ENCODE measurements around the gene CITED2. TPM values are rescaled to one million over a fixed set of nuclear protein-coding genes. Genes with fewer than 3 reads are reported as not detected.

The CITED2 gene
- total RNA-seq, 2 experiments from 2014 or later, result 121 to 127 TPM

GRCh38 chr6:139395891-139396301 lies 21.4 kb upstream of the CITED2 start:
- no peak overlapping the region for H3K4me3 Mint-ChIP-seq
- H3K27ac Mint-ChIP-seq, result no peak overlapping the region
- no peaks in the 10 kb centered on the region for H3K36me3 Mint-ChIP-seq (ENCODE audit: low read depth)
- no peaks in the 10 kb centered on the region for H3K9me3 Mint-ChIP-seq
- H3K4me1 Mint-ChIP-seq, result no peaks in the 10 kb centered on the region
- ChIA-PET POLR2A (interaction anchor here (1.0 kb wide), 1 partner anchor 322 kb away, joined by 4 read pairs; no protein-coding TSS in a partner anchor), CTCF (interaction anchor here (1.4 kb wide), 1 partner anchor 26 kb away, joined by 4 read pairs; no protein-coding TSS in a partner anchor)
- no peak for DNase-seq
- peaks cover 2% of the 10 kb centered on the region for H3K27me3 Mint-ChIP-seq

DNA sequence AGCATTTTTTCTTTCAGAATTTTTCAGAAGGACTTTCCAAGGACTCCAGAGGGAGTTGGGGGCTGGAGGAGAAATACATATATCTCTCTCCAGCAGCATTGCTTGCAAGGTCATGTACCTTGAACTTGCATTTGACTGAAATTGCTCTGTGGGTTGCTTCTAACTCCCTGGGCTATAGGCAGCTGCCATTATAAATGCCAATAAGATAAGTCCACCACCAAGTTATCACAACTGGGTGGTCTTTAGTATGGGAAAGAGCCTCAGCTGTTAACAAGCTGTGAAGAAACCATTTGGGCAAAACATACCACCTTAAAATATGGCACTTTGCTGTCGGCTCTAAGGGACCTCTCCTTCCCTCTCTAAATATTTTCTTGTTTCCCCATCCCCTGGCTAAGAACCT lies 20.9 kb upstream of the CITED2 start:
- POLR2A ChIA-PET, result interaction anchor here (1.2 kb wide), 1 partner anchor 21 kb away, joined by 5 read pairs; the partner anchor contains the start of gene CITED2
- Mint-ChIP-seq H3K27ac (no peak overlapping the region), H3K9me3 (no peaks in the 10 kb centered on the region), H3K36me3 (ENCODE audit: low read depth) (no peaks in the 10 kb centered on the region), H3K27me3 (peaks cover 2% of the 10 kb centered on the region), H3K4me3 (no peak overlapping the region), H3K4me1 (no peaks in the 10 kb centered on the region)
- CTCF ChIA-PET, result interaction anchor here (0.6 to 1.4 kb wide), 2 partner anchors 26 to 809 kb away, joined by 4 read pairs; no protein-coding TSS in a partner anchor
- no peak for DNase-seq

GRCh38 chr6:139394027-139394649 lies 19.7 kb upstream of the CITED2 start:
- ChIA-PET POLR2A (interaction anchor here (1.1 to 1.2 kb wide), 2 partner anchors 20 to 137 kb away, joined by 4 to 5 read pairs; partner anchors contain the start of gene CITED2), CTCF (interaction anchor here (1.4 kb wide), 1 partner anchor 20 kb away, joined by 3 read pairs; the partner anchor contains the start of gene CITED2)
- H3K27me3 Mint-ChIP-seq, result peaks cover under 1% of the 10 kb centered on the region
- H3K27ac Mint-ChIP-seq, result no peak overlapping the region
- H3K4me1 Mint-ChIP-seq, result no peaks in the 10 kb centered on the region
- no peaks in the 10 kb centered on the region for H3K9me3 Mint-ChIP-seq
- no peak for DNase-seq
- no peak overlapping the region for H3K4me3 Mint-ChIP-seq
- no peaks in the 10 kb centered on the region for H3K36me3 Mint-ChIP-seq (ENCODE audit: low read depth)

DNA sequence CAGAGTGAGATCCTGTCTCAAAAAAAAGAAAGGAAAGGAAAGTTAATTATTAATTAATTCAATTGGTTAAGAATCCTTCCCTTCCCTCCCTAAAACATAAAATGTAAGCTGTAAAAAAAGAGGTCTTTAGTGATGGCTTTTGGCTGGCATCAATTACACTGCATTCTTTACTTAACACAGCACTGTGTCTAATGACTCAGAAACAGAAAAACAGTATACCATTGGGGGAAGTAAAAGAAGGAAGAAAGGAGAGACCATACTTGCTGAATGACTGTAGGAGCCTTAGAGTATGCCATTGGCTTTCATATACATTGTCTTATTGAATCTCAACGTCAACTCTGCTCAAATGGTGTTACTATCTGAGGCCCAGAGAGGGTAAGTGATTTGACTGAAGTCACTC lies 18.3 kb upstream of the CITED2 start:
- POLR2A ChIA-PET, result interaction anchor here (1.1 kb wide), 1 partner anchor 139 kb away, joined by 4 read pairs; no protein-coding TSS in a partner anchor
- no peak for DNase-seq
- H3K9me3 Mint-ChIP-seq, result no peaks in the 10 kb centered on the region
- no peaks in the 10 kb centered on the region for H3K27me3 Mint-ChIP-seq
- H3K36me3 Mint-ChIP-seq (ENCODE audit: low read depth), result no peaks in the 10 kb centered on the region
- H3K4me1 Mint-ChIP-seq, result no peaks in the 10 kb centered on the region
- H3K27ac Mint-ChIP-seq, result no peak overlapping the region
- no peak overlapping the region for H3K4me3 Mint-ChIP-seq
- CTCF ChIA-PET, result interaction anchor here (1.4 kb wide), 1 partner anchor 19 kb away, joined by 3 read pairs; the partner anchor contains the start of gene CITED2

GRCh38 chr6:139391709-139392108 lies 17.3 kb upstream of the CITED2 start:
- ChIA-PET POLR2A (no interaction called here), CTCF (no interaction called here)
- no peak overlapping the region for H3K4me3 Mint-ChIP-seq
- DNase-seq, result no peak
- H3K27me3 Mint-ChIP-seq, result no peaks in the 10 kb centered on the region
- no peak overlapping the region for H3K27ac Mint-ChIP-seq
- H3K4me1 Mint-ChIP-seq, result no peaks in the 10 kb centered on the region
- H3K9me3 Mint-ChIP-seq, result no peaks in the 10 kb centered on the region
- H3K36me3 Mint-ChIP-seq (ENCODE audit: low read depth), result no peaks in the 10 kb centered on the region

DNA sequence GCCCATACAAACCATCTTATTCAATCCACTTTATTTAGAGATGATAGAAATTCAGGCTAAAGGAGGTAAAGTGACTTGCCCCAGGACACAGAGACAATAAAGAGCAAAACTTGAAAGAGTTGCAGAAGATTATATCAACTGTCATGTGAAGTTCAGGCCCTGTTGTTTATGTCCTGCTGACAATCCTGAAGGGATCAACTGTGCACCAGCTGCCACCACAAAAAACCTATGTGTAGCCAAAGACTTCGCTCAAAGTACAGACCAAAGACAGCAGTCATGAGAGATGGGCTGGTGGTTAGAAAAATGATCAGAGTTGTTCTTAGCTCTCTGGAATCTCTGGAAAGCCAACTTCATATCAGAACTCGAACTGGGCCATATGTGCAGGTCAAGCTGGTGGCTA lies 16.0 kb upstream of the CITED2 start:
- no peak for DNase-seq
- CTCF ChIA-PET, result no interaction called here
- no peaks in the 10 kb centered on the region for H3K9me3 Mint-ChIP-seq
- no peaks in the 10 kb centered on the region for H3K36me3 Mint-ChIP-seq (ENCODE audit: low read depth)
- H3K4me3 Mint-ChIP-seq, result no peak overlapping the region
- no peaks in the 10 kb centered on the region for H3K27me3 Mint-ChIP-seq
- no peaks in the 10 kb centered on the region for H3K4me1 Mint-ChIP-seq
- H3K27ac Mint-ChIP-seq, result no peak overlapping the region
- POLR2A ChIA-PET, result no interaction called here

DNA sequence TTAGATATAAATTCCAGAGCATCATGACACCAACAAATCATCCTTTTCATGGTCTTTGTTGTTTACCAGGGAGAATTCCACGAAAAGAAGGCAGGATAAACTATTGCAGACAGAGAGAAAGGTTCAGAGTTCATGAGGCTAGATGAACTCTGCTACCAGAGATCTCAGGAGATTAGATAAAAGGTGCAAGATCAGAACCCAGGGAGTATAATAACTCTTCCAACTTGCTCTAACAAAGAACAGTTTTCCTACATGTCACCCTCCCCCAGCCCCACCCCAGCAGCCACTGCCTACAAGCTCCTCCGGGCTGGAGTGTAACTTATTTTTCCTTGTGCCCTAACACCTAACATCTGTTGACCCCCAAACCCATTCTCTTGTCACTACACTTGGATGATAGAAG lies 13.9 kb upstream of the CITED2 start:
- H3K27ac Mint-ChIP-seq, result no peak overlapping the region
- H3K9me3 Mint-ChIP-seq, result no peaks in the 10 kb centered on the region
- H3K27me3 Mint-ChIP-seq, result no peaks in the 10 kb centered on the region
- no peak overlapping the region for H3K4me3 Mint-ChIP-seq
- H3K4me1 Mint-ChIP-seq, result no peaks in the 10 kb centered on the region
- H3K36me3 Mint-ChIP-seq (ENCODE audit: low read depth), result no peaks in the 10 kb centered on the region
- no peak for DNase-seq
- CTCF ChIA-PET, result no interaction called here
- POLR2A ChIA-PET, result interaction anchor here (2.1 kb wide), 1 partner anchor 13 kb away, joined by 6 read pairs; no protein-coding TSS in a partner anchor

DNA sequence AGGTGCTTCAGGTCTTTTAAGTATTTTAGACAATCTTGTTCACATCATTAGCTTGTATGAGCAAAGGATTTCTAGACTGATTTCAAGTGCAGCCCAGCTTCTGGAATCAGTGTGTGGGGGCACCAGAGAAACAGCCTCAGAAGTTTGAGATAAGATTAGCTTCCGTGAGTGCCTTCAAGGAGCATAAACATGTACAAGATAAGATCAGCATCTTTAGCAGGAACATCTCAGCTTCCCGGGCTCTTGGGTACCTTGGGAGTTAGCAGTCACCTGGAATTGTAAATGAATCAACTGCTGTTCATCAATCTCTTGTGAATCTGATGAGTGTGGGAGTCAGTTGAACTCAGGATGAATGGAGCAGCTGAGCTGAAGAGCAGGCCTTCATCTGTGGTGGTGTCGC lies 12.0 kb upstream of the CITED2 start:
- H3K27me3 Mint-ChIP-seq, result no peaks in the 10 kb centered on the region
- H3K4me1 Mint-ChIP-seq, result no peaks in the 10 kb centered on the region
- H3K27ac Mint-ChIP-seq, result no peak overlapping the region
- ChIA-PET CTCF (interaction anchor here (0.9 kb wide), 1 partner anchor 10 kb away, joined by 3 read pairs; no protein-coding TSS in a partner anchor), POLR2A (no interaction called here)
- H3K9me3 Mint-ChIP-seq, result no peaks in the 10 kb centered on the region
- DNase-seq, result no peak
- H3K36me3 Mint-ChIP-seq (ENCODE audit: low read depth), result no peaks in the 10 kb centered on the region
- H3K4me3 Mint-ChIP-seq, result no peak overlapping the region

DNA sequence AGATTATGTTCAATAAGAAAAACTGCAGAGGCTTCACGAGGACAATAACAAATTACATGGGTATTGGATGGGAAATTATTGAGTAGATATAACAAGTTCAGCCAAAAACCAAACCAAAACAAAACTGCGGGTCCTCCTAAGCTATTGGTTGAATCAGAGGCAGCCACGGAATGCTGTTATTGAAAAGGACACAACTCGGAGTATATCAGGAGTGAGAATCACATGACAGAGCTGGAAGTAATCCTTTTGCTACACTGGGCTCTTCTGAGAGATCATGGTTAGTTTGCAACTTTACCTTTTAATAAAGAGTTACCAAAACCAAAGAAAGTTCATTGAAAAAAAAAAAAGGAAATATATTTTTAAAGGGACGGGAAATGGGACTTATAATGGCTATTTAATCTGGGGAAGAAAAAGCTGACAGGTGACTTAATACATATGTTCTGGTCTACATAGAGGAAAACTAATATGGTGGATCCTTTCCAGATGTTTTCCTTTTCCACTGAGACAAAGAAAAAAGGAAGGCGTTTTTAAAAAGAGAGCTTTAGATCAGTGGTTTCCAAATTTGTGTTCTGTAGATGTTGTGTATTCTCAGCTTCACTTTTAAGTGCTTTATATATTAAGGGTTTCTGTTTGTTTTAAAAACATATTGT lies 6.9 kb upstream of the CITED2 start:
- Mint-ChIP-seq H3K4me3 (no peak overlapping the region), H3K4me1 (peaks cover 24% of the 10 kb centered on the region), H3K36me3 (ENCODE audit: low read depth) (no peaks in the 10 kb centered on the region), H3K27ac (no peak overlapping the region), H3K27me3 (no peaks in the 10 kb centered on the region), H3K9me3 (no peaks in the 10 kb centered on the region)
- DNase-seq, result no peak
- ChIA-PET CTCF (interaction anchor here (0.7 to 2.5 kb wide), 3 partner anchors 11 to 373 kb away, joined by 3 to 5 read pairs (median 5); no protein-coding TSS in a partner anchor), POLR2A (interaction anchor here (1.6 kb wide), 1 partner anchor 149 kb away, joined by 3 read pairs; no protein-coding TSS in a partner anchor)

DNA sequence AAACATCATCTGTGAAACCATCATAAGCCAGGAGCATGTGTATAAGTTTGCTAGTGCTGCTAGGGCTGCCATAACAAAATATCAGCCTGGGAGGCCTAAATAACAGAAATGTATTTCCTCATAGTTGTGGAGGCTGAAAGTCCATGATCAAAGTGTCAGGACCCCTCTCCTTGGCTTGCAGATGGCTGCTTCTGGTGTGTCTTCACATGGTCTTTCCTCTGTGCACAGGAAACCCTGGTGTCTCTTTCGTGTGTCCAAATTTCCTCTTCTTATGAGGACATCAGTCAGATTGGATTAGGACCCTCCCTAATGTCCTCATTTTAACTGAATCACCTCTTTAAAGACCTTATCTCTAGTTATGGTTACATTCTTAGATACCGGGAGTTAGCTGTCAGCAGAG lies 6.2 kb upstream of the CITED2 start:
- Mint-ChIP-seq H3K4me3 (no peak overlapping the region), H3K9me3 (no peaks in the 10 kb centered on the region), H3K27me3 (no peaks in the 10 kb centered on the region), H3K36me3 (ENCODE audit: low read depth) (no peaks in the 10 kb centered on the region), H3K4me1 (peaks cover 29% of the 10 kb centered on the region), H3K27ac (no peak overlapping the region)
- DNase-seq, result no peak
- CTCF ChIA-PET, result interaction anchor here (0.7 to 2.5 kb wide), 3 partner anchors 11 to 372 kb away, joined by 3 to 5 read pairs (median 5); no protein-coding TSS in a partner anchor
- POLR2A ChIA-PET, result interaction anchor here (1.2 to 1.6 kb wide), 2 partner anchors 150 to 160 kb away, joined by 3 read pairs; no protein-coding TSS in a partner anchor

- Mint-ChIP-seq H3K4me1 (peaks cover 29% of the 10 kb centered on the region), H3K27me3 (no peaks in the 10 kb centered on the region), H3K9me3 (no peaks in the 10 kb centered on the region), H3K36me3 (ENCODE audit: low read depth) (no peaks in the 10 kb centered on the region), H3K4me3 (no peak overlapping the region), H3K27ac (no peak overlapping the region)
- CTCF ChIA-PET, result interaction anchor here (2.3 kb wide), 1 partner anchor 11 kb away, joined by 12 read pairs; no protein-coding TSS in a partner anchor
- no peak for DNase-seq
- POLR2A ChIA-PET, result interaction anchor here (0.6 to 1.6 kb wide), 3 partner anchors 151 to 329 kb away, joined by 3 read pairs; no protein-coding TSS in a partner anchor
Observed at GRCh38 chr6:139380168-139380567, 5.7 kb upstream of the CITED2 start.

- POLR2A ChIA-PET, result interaction anchor here (1.3 kb wide), 1 partner anchor 9 kb away, joined by 5 read pairs; no protein-coding TSS in a partner anchor
- no peak overlapping the region for H3K4me3 Mint-ChIP-seq
- H3K9me3 Mint-ChIP-seq, result no peaks in the 10 kb centered on the region
- H3K4me1 Mint-ChIP-seq, result peaks cover 29% of the 10 kb centered on the region
- H3K27me3 Mint-ChIP-seq, result no peaks in the 10 kb centered on the region
- peaks cover 6% of the 10 kb centered on the region for H3K36me3 Mint-ChIP-seq (ENCODE audit: low read depth)
- DNase-seq, result no peak
- CTCF ChIA-PET, result interaction anchor here (1.3 to 2.3 kb wide), 2 partner anchors 9 to 159 kb away, joined by 4 to 12 read pairs; no protein-coding TSS in a partner anchor
- H3K27ac Mint-ChIP-seq, result peak overlapping the region; percentile 47
Observed at GRCh38 chr6:139378882-139379341, 4.5 kb upstream of the CITED2 start.

DNA sequence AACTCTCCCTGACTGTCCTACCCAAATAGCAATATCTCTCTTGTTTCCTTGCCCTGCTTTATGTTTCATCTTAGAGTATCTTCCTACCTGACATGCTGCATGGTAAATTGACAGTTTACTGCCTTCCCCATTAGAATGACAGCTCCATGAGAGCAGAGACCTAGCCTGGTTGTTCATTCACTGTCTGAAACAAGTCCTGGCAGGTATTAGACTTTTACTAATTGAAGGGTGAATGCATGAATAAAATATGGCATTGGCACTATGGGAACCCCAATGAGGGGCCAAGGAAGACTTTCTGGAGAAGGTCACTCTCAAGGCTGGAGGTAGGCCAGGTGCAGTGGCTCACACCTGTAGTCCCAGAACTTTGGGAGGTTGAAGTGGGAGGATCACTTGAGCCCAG lies 3.8 kb upstream of the CITED2 start:
- ChIA-PET POLR2A (interaction anchor here (1.3 kb wide), 1 partner anchor 8 kb away, joined by 5 read pairs; no protein-coding TSS in a partner anchor), CTCF (interaction anchor here (0.7 to 2.3 kb wide), 3 partner anchors 9 to 159 kb away, joined by 4 to 12 read pairs (median 4); no protein-coding TSS in a partner anchor)
- no peak overlapping the region for H3K27ac Mint-ChIP-seq
- peaks cover 29% of the 10 kb centered on the region for H3K4me1 Mint-ChIP-seq
- no peaks in the 10 kb centered on the region for H3K9me3 Mint-ChIP-seq
- no peaks in the 10 kb centered on the region for H3K27me3 Mint-ChIP-seq
- DNase-seq, result no peak
- no peak overlapping the region for H3K4me3 Mint-ChIP-seq
- peaks cover 13% of the 10 kb centered on the region for H3K36me3 Mint-ChIP-seq (ENCODE audit: low read depth)

Data from activated CD4-positive, alpha-beta memory T cell treated with anti-CD3 and anti-CD28 coated beads, Interleukin-2, amount 10 ng/mL, durations not matched to agents 7 days and 5 days (primary cell).